Measurements from ENCODE around the gene CHAF1A.

DNA sequence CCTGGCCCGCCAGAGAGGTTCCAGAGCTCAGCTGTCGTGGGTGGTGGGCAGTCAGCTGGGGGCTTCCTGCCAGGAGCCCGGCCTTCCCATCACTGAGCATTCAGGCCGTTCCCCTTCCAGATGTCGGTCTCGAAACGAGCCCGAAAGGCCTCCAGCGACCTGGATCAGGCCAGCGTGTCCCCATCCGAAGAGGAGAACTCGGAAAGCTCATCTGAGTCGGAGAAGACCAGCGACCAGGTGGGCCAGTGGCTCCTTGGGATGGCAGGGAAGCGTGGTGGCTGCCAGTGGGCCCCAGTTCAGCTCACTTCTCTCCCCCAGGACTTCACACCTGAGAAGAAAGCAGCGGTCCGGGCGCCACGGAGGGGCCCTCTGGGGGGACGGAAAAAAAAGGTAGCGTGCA lies 89.0 kb downstream of the CHAF1A start:
- TF ChIP-seq, protein P1, sequence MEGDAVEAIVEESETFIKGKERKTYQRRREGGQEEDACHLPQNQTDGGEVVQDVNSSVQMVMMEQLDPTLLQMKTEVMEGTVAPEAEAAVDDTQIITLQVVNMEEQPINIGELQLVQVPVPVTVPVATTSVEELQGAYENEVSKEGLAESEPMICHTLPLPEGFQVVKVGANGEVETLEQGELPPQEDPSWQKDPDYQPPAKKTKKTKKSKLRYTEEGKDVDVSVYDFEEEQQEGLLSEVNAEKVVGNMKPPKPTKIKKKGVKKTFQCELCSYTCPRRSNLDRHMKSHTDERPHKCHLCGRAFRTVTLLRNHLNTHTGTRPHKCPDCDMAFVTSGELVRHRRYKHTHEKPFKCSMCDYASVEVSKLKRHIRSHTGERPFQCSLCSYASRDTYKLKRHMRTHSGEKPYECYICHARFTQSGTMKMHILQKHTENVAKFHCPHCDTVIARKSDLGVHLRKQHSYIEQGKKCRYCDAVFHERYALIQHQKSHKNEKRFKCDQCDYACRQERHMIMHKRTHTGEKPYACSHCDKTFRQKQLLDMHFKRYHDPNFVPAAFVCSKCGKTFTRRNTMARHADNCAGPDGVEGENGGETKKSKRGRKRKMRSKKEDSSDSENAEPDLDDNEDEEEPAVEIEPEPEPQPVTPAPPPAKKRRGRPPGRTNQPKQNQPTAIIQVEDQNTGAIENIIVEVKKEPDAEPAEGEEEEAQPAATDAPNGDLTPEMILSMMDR (conservative IDR thresholded peaks at IDR 0.05; ENCODE audit: low read depth in 2 of 2): no peak
- TF ChIP-seq POLR2AphosphoS5 (IDR thresholded peaks at IDR 0.05; ENCODE audit: low read depth) (no peak), STAT1 (IDR thresholded peaks at IDR 0.05; ENCODE audit: unreplicated experiment) (no peak), EZH2 (IDR thresholded peaks at IDR 0.05; ENCODE audit: low read depth, unreplicated experiment) (no peak), EZH2phosphoT487 (IDR thresholded peaks at IDR 0.05; ENCODE audit: unreplicated experiment) (no peak), CREB1 (CRISPR knock-in tag; IDR thresholded peaks at IDR 0.05; ENCODE audit: low read depth) (no peak)
- TF ChIP-seq, protein P2, sequence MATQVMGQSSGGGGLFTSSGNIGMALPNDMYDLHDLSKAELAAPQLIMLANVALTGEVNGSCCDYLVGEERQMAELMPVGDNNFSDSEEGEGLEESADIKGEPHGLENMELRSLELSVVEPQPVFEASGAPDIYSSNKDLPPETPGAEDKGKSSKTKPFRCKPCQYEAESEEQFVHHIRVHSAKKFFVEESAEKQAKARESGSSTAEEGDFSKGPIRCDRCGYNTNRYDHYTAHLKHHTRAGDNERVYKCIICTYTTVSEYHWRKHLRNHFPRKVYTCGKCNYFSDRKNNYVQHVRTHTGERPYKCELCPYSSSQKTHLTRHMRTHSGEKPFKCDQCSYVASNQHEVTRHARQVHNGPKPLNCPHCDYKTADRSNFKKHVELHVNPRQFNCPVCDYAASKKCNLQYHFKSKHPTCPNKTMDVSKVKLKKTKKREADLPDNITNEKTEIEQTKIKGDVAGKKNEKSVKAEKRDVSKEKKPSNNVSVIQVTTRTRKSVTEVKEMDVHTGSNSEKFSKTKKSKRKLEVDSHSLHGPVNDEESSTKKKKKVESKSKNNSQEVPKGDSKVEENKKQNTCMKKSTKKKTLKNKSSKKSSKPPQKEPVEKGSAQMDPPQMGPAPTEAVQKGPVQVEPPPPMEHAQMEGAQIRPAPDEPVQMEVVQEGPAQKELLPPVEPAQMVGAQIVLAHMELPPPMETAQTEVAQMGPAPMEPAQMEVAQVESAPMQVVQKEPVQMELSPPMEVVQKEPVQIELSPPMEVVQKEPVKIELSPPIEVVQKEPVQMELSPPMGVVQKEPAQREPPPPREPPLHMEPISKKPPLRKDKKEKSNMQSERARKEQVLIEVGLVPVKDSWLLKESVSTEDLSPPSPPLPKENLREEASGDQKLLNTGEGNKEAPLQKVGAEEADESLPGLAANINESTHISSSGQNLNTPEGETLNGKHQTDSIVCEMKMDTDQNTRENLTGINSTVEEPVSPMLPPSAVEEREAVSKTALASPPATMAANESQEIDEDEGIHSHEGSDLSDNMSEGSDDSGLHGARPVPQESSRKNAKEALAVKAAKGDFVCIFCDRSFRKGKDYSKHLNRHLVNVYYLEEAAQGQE (IDR thresholded peaks at IDR 0.05; ENCODE audit: unreplicated experiment): no peak

Measured in GM23338 (cell line).